ENCODE measurements around the gene CPPED1. TPM values are rescaled to one million over a fixed set of nuclear protein-coding genes. Genes with fewer than 3 reads are reported as not detected.
"Not testable (repeated sequence)": the region's sequence is repeated elsewhere in the genome, so short reads cannot be mapped to it uniquely, and the experiment has no call there.

CPPED1 gene
- total RNA-seq, 2 experiments from 2014 or later, result 6.4 to 6.5 TPM

DNA sequence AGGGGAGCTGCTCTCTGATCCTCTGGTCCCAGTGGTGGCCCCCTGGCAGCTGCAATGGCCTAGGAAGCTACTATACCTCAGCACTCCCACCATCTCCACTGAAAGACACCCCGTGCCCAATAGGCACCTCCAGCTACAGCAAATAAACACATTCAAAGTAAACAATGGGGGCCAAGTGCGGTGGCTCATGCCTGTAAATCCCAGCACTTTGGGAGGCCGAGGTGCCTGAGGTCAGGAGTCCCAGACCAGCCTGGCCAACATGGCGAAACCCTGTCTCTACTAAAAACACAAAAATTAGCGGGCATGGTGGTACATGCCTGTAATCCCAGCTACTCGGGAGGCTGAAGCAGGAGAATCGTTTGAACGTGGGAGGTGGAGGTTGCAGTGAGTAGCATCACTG lies 3.7 kb downstream of the CPPED1 start:
- H3K27me3 Mint-ChIP-seq (ENCODE audit: low read depth); DNase-seq; H3K4me3 Mint-ChIP-seq; H3K36me3 Mint-ChIP-seq (ENCODE audit: low read depth); H3K27ac Mint-ChIP-seq; H3K9me3 Mint-ChIP-seq: not testable (repeated sequence)
- intact Hi-C loops (cut with micrococcal nuclease), result loop anchor here (5.0 kb wide), 2 partner anchors 718 to 883 kb away; partner anchors contain the start of gene GSPT1
- H3K4me1 Mint-ChIP-seq (ENCODE audit: low read depth), result peaks cover 20% of the 10 kb centered on the region
- CTCF ChIA-PET, result interaction anchor here (0.9 to 1.2 kb wide), 2 partner anchors 12 to 50 kb away, joined by 3 read pairs; no protein-coding TSS in a partner anchor

DNA sequence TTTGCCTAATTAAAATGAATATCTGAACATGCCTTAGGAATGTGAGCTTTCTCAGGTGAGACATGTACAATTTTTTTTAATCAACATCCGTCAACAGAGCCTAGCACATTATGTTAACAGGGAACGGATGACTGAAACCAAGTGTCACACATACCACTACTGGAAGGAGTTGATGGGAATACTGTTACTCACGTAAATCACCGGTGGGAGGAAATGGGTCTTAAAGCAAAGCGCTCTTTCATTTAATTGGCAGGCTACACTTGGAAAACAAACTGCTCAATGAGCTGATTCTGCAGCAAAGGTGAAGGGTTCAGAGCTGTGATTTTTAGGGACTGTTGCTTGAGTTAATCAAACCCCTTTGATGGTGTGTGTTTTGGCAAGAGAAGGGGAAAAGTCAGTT lies 4.8 kb downstream of the CPPED1 start:
- no peak for DNase-seq
- intact Hi-C loops (cut with micrococcal nuclease), result no loop called here
- H3K9me3 Mint-ChIP-seq, result no peaks in the 10 kb centered on the region
- no peak overlapping the region for H3K27ac Mint-ChIP-seq
- H3K27me3 Mint-ChIP-seq (ENCODE audit: low read depth), result no peaks in the 10 kb centered on the region
- CTCF ChIA-PET, result no interaction called here
- no peak overlapping the region for H3K4me3 Mint-ChIP-seq
- no peaks in the 10 kb centered on the region for H3K36me3 Mint-ChIP-seq (ENCODE audit: low read depth)
- H3K4me1 Mint-ChIP-seq (ENCODE audit: low read depth), result peaks cover 16% of the 10 kb centered on the region

DNA sequence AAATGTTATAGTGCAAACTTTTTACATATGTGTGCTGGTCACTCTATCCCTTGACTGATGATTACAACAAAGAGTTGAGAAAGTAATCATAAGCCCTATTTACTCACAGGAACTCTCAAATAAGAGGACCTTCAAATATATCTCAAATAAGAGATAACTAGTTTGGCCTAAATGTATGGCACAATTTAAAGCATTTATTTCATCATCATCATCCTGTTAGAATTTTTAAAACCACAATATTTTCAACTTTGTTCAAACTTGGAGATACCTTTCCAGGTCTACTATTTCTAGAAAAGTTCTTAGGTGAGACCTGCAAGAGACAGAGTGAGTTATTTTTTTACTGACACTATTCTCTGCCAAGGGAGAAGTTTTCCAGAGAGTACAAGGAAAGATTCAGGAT lies 5.5 kb downstream of the CPPED1 start:
- CTCF ChIA-PET, result no interaction called here
- Mint-ChIP-seq H3K36me3 (ENCODE audit: low read depth) (no peaks in the 10 kb centered on the region), H3K27me3 (ENCODE audit: low read depth) (no peaks in the 10 kb centered on the region), H3K27ac (no peak overlapping the region), H3K9me3 (no peaks in the 10 kb centered on the region), H3K4me1 (ENCODE audit: low read depth) (peaks cover 14% of the 10 kb centered on the region), H3K4me3 (no peak overlapping the region)
- intact Hi-C loops (cut with micrococcal nuclease), result no loop called here
- DNase-seq, result no peak

DNA sequence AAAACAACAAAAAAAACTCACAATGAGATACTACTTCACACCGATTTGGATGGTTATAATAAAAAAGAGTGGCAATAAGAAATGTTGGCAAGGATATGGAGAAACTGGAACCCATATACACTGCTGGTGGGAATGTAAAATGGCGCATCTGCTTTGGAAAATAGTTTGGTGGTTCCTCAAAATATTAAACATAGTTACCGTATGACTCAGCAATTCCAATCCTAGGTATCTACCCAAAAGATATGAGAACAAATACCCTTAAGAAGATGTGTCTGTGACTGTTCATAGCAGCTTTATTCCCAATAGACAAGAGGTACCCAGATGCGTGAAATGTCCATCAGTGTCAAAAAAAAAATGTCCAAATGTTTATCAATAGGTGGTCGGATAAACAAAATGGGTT lies 7.2 kb downstream of the CPPED1 start:
- peaks cover 2% of the 10 kb centered on the region for H3K9me3 Mint-ChIP-seq
- H3K27me3 Mint-ChIP-seq (ENCODE audit: low read depth), result no peaks in the 10 kb centered on the region

DNA sequence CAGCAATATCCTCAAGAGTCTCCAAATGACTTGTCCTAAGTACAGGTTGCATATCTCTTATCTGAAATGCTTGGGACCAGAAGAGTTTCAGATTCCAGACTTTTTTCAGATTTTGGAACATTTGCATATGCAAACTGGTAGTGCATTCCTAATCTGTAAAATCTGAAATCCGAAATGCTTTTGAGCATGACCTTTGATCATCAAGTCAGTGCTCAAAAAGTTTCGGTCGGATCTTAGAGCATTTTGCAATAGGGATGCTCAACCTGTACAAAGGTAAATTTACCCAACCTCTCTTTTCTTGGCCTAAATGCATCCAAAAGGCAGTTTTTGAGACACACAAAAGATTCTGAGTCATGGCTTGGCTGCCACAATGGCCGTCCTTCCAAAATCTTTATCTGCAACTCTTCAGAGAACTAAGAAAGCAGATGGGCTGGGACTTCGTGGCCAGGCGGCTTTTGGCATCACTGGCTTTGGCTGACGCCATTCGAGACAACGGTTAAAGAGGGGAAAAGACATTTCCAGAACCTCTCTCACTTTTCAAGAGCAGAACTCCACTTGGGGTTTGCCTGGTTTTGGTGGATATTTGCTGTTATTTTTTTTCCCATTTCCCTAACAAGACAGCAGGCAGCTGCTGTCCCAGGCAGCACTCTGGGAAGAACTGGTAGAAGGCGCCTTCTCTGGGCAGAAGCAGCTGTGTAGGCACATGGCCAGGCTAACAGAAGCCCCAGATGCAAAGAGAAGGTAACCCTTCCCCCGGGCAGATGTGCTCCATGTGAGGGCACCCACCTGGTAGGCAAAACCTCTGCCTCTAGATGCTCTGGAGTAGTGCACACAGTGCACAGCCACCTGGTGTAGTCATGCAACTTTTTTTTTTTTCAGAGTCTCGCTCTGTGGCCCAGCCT lies 8.9 kb downstream of the CPPED1 start:
- H3K9me3 Mint-ChIP-seq, result peaks cover 2% of the 10 kb centered on the region
- no peak for DNase-seq
- intact Hi-C loops (cut with micrococcal nuclease), result no loop called here
- CTCF ChIA-PET, result no interaction called here
- peaks cover 2% of the 10 kb centered on the region for H3K36me3 Mint-ChIP-seq (ENCODE audit: low read depth)
- H3K27me3 Mint-ChIP-seq (ENCODE audit: low read depth), result no peaks in the 10 kb centered on the region
- no peak overlapping the region for H3K4me3 Mint-ChIP-seq
- no peaks in the 10 kb centered on the region for H3K4me1 Mint-ChIP-seq (ENCODE audit: low read depth)
- no peak overlapping the region for H3K27ac Mint-ChIP-seq

More for the DNA sequence above, 7.2 kb downstream of the CPPED1 start:
- DNase-seq, result no peak
- H3K36me3 Mint-ChIP-seq (ENCODE audit: low read depth), result peaks cover 2% of the 10 kb centered on the region
- H3K4me3 Mint-ChIP-seq, result no peak overlapping the region
- peaks cover under 1% of the 10 kb centered on the region for H3K4me1 Mint-ChIP-seq (ENCODE audit: low read depth)
- intact Hi-C loops (cut with micrococcal nuclease), result no loop called here
- CTCF ChIA-PET, result no interaction called here
- H3K27ac Mint-ChIP-seq, result no peak overlapping the region

DNA sequence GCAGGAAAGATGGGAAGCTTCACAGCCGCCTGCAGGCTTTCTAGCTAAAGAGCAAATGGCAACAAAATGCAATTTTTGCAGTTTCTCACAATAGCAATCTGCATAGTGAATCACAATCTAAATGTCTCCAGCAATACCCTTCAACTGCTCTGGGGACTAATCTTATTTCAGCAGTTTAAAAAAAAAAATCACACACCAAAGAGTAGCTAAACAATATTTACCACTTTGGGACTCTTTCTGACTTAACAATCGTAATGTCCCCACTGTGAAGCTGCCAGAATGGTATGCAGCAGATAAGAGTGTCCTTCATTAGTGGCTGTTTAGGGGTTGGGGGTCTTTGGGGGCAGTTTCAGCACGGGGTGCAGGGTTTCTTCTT lies 9.8 kb downstream of the CPPED1 start:
- DNase-seq, result no peak
- peaks cover 2% of the 10 kb centered on the region for H3K36me3 Mint-ChIP-seq (ENCODE audit: low read depth)
- CTCF ChIA-PET, result no interaction called here
- no peaks in the 10 kb centered on the region for H3K4me1 Mint-ChIP-seq (ENCODE audit: low read depth)
- no peak overlapping the region for H3K27ac Mint-ChIP-seq
- no peak overlapping the region for H3K4me3 Mint-ChIP-seq
- intact Hi-C loops (cut with micrococcal nuclease), result no loop called here
- peaks cover 2% of the 10 kb centered on the region for H3K9me3 Mint-ChIP-seq
- H3K27me3 Mint-ChIP-seq (ENCODE audit: low read depth), result no peaks in the 10 kb centered on the region

DNA sequence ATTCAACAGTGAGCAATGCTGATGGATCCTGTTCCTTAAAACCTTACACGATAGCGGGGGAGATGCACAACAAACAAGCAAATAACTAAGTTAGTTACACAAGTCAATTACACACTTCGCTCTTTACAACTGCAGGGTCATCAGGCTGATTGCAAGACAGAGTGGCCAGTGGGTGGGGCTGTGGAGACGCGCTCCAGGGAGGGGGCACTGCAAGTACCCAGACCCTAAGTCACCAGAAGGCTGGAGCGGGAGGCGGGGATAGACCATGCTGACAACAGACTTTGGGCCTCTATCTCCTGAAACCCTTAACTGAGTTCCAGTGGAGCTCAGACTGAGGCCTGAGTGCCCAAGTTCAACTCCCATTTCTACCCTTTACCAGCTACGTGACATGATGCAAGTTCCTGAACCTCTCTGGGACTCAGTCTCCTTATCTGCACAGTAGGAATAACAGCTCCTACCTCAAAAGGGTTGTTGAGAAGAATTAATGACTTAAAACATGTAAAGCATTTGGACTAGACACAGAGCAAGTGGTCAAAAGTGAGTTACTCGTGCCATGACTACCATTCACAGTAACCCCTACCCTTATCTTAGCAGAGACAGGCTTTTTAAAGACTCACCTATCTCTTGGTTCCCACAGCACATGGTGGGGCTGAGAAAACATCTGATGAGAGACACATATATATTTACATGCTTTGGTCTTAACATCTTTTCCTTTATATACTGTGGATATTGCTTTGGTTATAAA lies 10.4 kb downstream of the CPPED1 start:
- peaks cover 2% of the 10 kb centered on the region for H3K9me3 Mint-ChIP-seq
- H3K4me3 Mint-ChIP-seq, result no peak overlapping the region
- H3K27me3 Mint-ChIP-seq (ENCODE audit: low read depth), result no peaks in the 10 kb centered on the region
- CTCF ChIA-PET, result no interaction called here
- no peaks in the 10 kb centered on the region for H3K4me1 Mint-ChIP-seq (ENCODE audit: low read depth)
- intact Hi-C loops (cut with micrococcal nuclease), result no loop called here
- no peak for DNase-seq
- no peak overlapping the region for H3K27ac Mint-ChIP-seq
- H3K36me3 Mint-ChIP-seq (ENCODE audit: low read depth), result peaks cover 2% of the 10 kb centered on the region

DNA sequence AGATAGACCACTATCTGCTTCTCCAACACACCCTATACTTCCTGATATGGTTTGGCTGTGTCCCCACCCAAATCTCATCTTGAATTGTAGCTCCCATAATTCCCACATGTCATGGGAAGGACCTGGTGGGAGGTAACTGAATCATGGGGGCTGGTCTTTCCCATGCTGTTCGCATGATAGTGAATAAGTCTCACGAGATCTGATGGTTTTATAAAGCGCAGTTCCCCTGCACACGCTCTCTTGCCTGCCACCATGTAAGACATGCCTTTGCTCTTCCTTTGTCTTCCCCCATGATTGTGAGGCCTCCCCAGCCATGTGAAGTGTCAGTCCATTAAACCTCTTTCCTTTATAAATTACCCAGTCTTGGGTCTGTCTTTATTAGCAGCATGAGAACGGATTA lies 11.2 kb downstream of the CPPED1 start:
- H3K36me3 Mint-ChIP-seq (ENCODE audit: low read depth), result not testable (repeated sequence)

DNA sequence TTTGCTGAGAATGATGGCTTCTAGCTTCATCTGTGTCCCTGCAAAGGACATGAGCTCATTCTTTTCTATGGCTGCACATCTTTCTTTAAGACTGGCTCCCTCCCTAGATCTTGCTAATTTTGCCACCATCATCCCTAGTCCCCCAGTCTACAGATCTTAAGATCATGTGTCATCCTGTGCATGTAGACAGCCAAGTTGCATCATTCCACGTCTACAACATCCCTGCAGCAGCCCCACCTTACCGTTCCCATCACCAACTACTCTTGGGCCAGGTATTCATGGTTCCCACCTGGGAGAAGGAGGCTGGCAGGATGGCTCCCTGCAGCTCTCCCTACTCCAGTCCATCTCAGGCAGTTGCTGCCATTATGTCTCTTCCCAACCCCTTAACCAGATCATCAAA lies 12.3 kb downstream of the CPPED1 start:
- no peaks in the 10 kb centered on the region for H3K27me3 Mint-ChIP-seq (ENCODE audit: low read depth)
- no peak for DNase-seq
- H3K4me1 Mint-ChIP-seq (ENCODE audit: low read depth), result no peaks in the 10 kb centered on the region
- H3K4me3 Mint-ChIP-seq, result no peak overlapping the region
- CTCF ChIA-PET, result no interaction called here
- peaks cover 2% of the 10 kb centered on the region for H3K9me3 Mint-ChIP-seq
- intact Hi-C loops (cut with micrococcal nuclease), result no loop called here
- no peak overlapping the region for H3K27ac Mint-ChIP-seq
- H3K36me3 Mint-ChIP-seq (ENCODE audit: low read depth), result peaks cover 2% of the 10 kb centered on the region

More for the DNA sequence above, 11.2 kb downstream of the CPPED1 start:
- intact Hi-C loops (cut with micrococcal nuclease); H3K9me3 Mint-ChIP-seq; H3K27me3 Mint-ChIP-seq (ENCODE audit: low read depth); CTCF ChIA-PET; H3K4me1 Mint-ChIP-seq (ENCODE audit: low read depth); DNase-seq; H3K4me3 Mint-ChIP-seq; H3K27ac Mint-ChIP-seq: not testable (repeated sequence)

DNA sequence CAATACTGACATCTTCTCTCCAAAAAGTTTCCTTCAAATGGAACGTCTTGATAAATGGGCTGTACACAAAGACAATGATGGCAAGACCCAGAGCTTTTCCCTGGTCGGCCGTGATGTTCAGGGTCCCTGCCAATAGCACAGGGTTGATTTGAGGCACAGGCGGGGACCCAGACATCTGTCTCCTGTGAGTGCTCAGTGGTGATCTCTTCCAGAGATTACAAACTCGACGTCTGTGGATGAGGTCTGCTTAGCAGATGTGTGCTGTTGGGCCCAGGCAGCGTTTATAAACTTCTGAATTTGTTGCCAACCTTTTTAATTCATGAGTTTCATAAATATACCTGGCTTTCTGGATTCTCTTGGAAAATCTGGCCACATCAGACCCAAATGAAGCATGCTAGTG lies 14.9 kb downstream of the CPPED1 start:
- intact Hi-C loops (cut with micrococcal nuclease), result no loop called here
- no peak overlapping the region for H3K4me3 Mint-ChIP-seq
- H3K27me3 Mint-ChIP-seq (ENCODE audit: low read depth), result no peaks in the 10 kb centered on the region
- peaks cover 2% of the 10 kb centered on the region for H3K9me3 Mint-ChIP-seq
- no peak for DNase-seq
- H3K36me3 Mint-ChIP-seq (ENCODE audit: low read depth), result peaks cover 2% of the 10 kb centered on the region
- no peaks in the 10 kb centered on the region for H3K4me1 Mint-ChIP-seq (ENCODE audit: low read depth)
- H3K27ac Mint-ChIP-seq, result no peak overlapping the region
- CTCF ChIA-PET, result interaction anchor here (1.3 kb wide), 1 partner anchor 11 kb away, joined by 3 read pairs; no protein-coding TSS in a partner anchor

DNA sequence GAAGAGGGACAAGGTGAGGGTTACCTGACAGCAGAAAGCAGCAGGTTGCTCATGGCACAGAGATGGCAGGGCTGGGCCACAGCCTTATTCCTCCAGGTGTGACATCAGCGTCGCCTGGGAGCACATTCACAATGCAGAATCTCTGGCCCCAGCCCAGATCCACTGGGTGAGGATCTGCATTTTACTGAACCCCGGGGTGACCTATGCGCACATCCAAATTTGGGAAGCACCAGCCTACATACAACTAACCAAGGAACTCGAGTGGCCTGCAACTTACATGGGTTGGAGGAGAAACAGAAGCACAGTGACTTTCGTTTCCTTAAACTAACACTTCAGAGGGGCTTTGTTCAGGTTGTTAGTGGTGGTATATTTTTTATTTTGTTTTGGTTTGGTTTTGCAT lies 17.6 kb downstream of the CPPED1 start:
- CTCF ChIA-PET, result no interaction called here
- Mint-ChIP-seq H3K27ac (no peak overlapping the region), H3K4me1 (ENCODE audit: low read depth) (peaks cover 3% of the 10 kb centered on the region), H3K9me3 (no peaks in the 10 kb centered on the region), H3K27me3 (ENCODE audit: low read depth) (no peaks in the 10 kb centered on the region), H3K36me3 (ENCODE audit: low read depth) (peaks cover 6% of the 10 kb centered on the region), H3K4me3 (no peak overlapping the region)
- DNase-seq, result no peak
- intact Hi-C loops (cut with micrococcal nuclease), result no loop called here

DNA sequence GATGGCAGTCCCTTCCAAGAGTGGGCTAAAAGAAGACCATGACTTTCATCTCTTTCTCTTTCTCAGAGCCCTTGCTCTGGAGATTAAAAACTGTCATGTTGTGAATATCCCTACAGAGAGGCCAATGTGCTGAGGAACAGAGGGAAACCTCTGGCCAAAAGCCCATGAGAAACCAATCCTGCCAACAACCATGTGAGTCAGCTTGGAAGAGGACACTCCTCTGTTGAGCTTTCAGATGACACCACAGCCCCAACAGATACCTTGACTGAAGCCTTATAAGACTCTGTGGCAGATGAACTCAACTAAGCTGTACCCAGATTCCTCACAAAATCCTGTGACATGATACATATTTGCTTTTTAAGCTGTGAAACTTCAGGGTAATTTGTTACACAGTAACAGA lies 19.6 kb downstream of the CPPED1 start:
- Mint-ChIP-seq H3K4me3 (no peak overlapping the region), H3K27me3 (ENCODE audit: low read depth) (no peaks in the 10 kb centered on the region), H3K36me3 (ENCODE audit: low read depth) (peaks cover 17% of the 10 kb centered on the region), H3K9me3 (no peaks in the 10 kb centered on the region), H3K27ac (no peak overlapping the region), H3K4me1 (ENCODE audit: low read depth) (peaks cover 3% of the 10 kb centered on the region)
- intact Hi-C loops (cut with micrococcal nuclease), result no loop called here
- CTCF ChIA-PET, result no interaction called here
- no peak for DNase-seq

DNA sequence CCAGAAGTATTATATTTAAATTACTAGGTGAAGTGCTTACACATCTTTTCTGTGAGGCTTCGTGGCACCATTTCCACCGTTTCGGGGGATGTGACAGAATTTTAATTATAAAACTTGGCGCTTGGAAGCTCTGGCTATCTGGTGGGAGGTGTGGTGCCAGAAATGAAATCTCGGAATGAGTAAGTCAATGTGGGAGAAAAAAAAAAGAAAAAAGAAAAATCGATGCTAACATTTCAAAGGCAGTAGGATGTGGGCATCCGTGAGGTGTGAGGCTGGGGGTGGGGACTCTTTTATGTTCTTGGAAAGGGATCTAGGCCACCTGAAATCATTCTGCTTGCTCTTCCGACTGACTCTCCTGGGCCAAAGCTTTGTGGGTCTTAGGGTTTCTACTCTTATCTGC lies 21.9 kb downstream of the CPPED1 start:
- CTCF ChIA-PET, result interaction anchor here (0.7 kb wide), 1 partner anchor 131 kb away, joined by 3 read pairs; no protein-coding TSS in a partner anchor
- no peak overlapping the region for H3K27ac Mint-ChIP-seq
- no peak overlapping the region for H3K4me3 Mint-ChIP-seq
- DNase-seq, result peak; percentile 15
- H3K27me3 Mint-ChIP-seq (ENCODE audit: low read depth), result no peaks in the 10 kb centered on the region
- H3K9me3 Mint-ChIP-seq, result no peaks in the 10 kb centered on the region
- H3K4me1 Mint-ChIP-seq (ENCODE audit: low read depth), result peaks cover 3% of the 10 kb centered on the region
- intact Hi-C loops (cut with micrococcal nuclease), result no loop called here
- peaks cover 20% of the 10 kb centered on the region for H3K36me3 Mint-ChIP-seq (ENCODE audit: low read depth)
